Right lobe of liver (tissue), 6 donors: ENCODE measurements around the gene CLCA1. TPM values are rescaled to one million over a fixed set of nuclear protein-coding genes. Genes with fewer than 3 reads are reported as not detected.

Experiments used
- ATAC-seq, 4 donors: fragments of 200-7000 bp; cut with Tn5 transposase; one replicate each; pipeline ENCODE4 v1.9.1; 2020; ENCODE audit warnings: mild to moderate bottlenecking in 4 of 4, moderate library complexity in 4 of 4
- DNase-seq, 3 donors: peaks; one replicate each; pipeline ENCODE4 v3.0.0-alpha.2; 2020
- H3K27ac ChIP-seq, 3 donors: fragments of 200-600 bp; one replicate each; pipeline ENCODE4 v1.8.0; 2022
- H3K27me3 ChIP-seq, 2 donors: fragments of 200-600 bp; one replicate each; pipeline ENCODE4 v1.8.0; 2022
- H3K36me3 ChIP-seq, 4 donors: fragments of 200-600 bp; sonication (generic) in 1 of 4; one replicate each; pipeline versions ENCODE4 v1.5.1 to v1.8.0; 2017 to 2022; ENCODE audit warnings: control low read depth in 1 of 4
- H3K4me1 ChIP-seq, 4 donors: fragments of 200-600 bp; sonication (generic) in 1 of 4; one replicate each; pipeline versions ENCODE4 v1.5.1 to v1.8.0; 2017 to 2022; ENCODE audit warnings: control low read depth in 1 of 4
- H3K4me3 ChIP-seq, 3 donors: fragments of 200-600 bp; one replicate each; pipeline ENCODE4 v1.8.0; 2022
- H3K9me3 ChIP-seq, 4 donors: fragments of 200-600 bp; sonication (generic) in 1 of 4; one replicate each; pipeline versions ENCODE4 v1.5.1 to v1.8.0; 2017 to 2022; ENCODE audit warnings: control low read depth in 1 of 4
- CTCF ChIP-seq, 4 donors: fragments of 200-600 bp in 3 of 4; fragments of 450-650 bp in 1 of 4; IDR thresholded peaks; one replicate each; pipeline versions ENCODE4 v1.5.1 to v1.8.0; 2016 to 2022; ENCODE audit warnings: antibody characterized with exemption in 4 of 4, mild to moderate bottlenecking in 2 of 4
- POLR2A ChIP-seq: fragments of 450-650 bp; IDR thresholded peaks from one replicate; pipeline ENCODE4 v1.6.1; 2017; ENCODE audit warnings: antibody characterized with exemption, mild to moderate bottlenecking
- WGBS: methylation state at CpG from one replicate; pipeline ENCODE4 v1.1.6; 2018; ENCODE audit warnings: low coverage, low lambda C conversion rate; ENCODE audit not compliant: insufficient coverage; ENCODE audit errors: missing lambda C conversion rate; 5-methylcytosine and 5-hydroxymethylcytosine counted together
- intact Hi-C, 2 donors: fragments of 100-400 bp; cut with DNase I; formaldehyde crosslinking; loops; one replicate each; pipeline versions ENCODE4 v1.11.2 to v1.14.1; 2022
- total RNA-seq, 6 experiments: library from RNA; depleted of rRNA in 2 of 6; stranded (reverse); fragments of >200 nt in 2 of 6; fragmentation: NEBNext Ultra II Directional in 3 of 6; extraction: Animal tissue kit (Norgen Biotek cat#: 25700) in 3 of 6; gene quantifications; one replicate each; pipeline versions ENCODE4 v1.1.0 to v1.2.4, GENCODE V29; 2016 to 2023
- donor health status: DM: no; HTN: yes; CAD: no.
- donor health status: DM: no; HTN: no; CAD: no.
- donor health status: DM: no; HTN: no; CAD: no.
- donor health status: DM: no; HTN: yes; CAD: no.
- donor health status: DM: no; HTN: yes; CAD: no.

Gene CLCA1
- total RNA-seq, 6 experiments from 2014 or later: not detected

GRCh38 chr1:86445919-86446318 lies 22.8 kb upstream of the CLCA1 start:
- no peak for TF ChIP-seq CTCF (IDR thresholded peaks at IDR 0.05)
- TF ChIP-seq POLR2A: no peak
- DNase-seq (no peak), ATAC-seq (no peak)
- H3K9me3 ChIP-seq: no peaks in the 10 kb centered on the region
- WGBS: no CpG with 5 or more reads among the region's 1 CpG
- H3K27ac ChIP-seq: no peak overlapping the region
- intact Hi-C loops: no loop called here
- H3K4me3 ChIP-seq: no peak overlapping the region
- no peaks in the 10 kb centered on the region for H3K36me3 ChIP-seq
- no peaks in the 10 kb centered on the region for H3K27me3 ChIP-seq
- no peaks in the 10 kb centered on the region for H3K4me1 ChIP-seq

- WGBS: 51% methylated on average over 4 of the region's 4 CpGs
- H3K9me3 ChIP-seq: no peaks in the 10 kb centered on the region
- intact Hi-C loops: no loop called here
- no peaks in the 10 kb centered on the region for H3K4me1 ChIP-seq
- no peaks in the 10 kb centered on the region for H3K36me3 ChIP-seq
- no peak for TF ChIP-seq POLR2A
- no peak for ATAC-seq
- H3K27me3 ChIP-seq: no peaks in the 10 kb centered on the region
- no peak for DNase-seq
- no peak overlapping the region for H3K27ac ChIP-seq
- no peak overlapping the region for H3K4me3 ChIP-seq
These were observed 21.4 kb upstream of the CLCA1 start for GRCh38 chr1:86447198-86447790.

- DNase-seq (no peak), ATAC-seq (no peak)
- WGBS: 87% methylated on average over 1 of the region's 1 CpG
These were observed 20.1 kb upstream of the CLCA1 start for GRCh38 chr1:86448670-86449069.

GRCh38 chr1:86449103-86449502 lies 19.6 kb upstream of the CLCA1 start:
- no peak for ATAC-seq
- intact Hi-C loops: no loop called here
- 81% methylated on average over 1 of the region's 1 CpG for WGBS

More at GRCh38 chr1:86448670-86449069, 20.1 kb upstream of the CLCA1 start:
- Histone ChIP-seq H3K27me3 (no peaks in the 10 kb centered on the region), H3K4me1 (no peaks in the 10 kb centered on the region), H3K27ac (no peak overlapping the region), H3K4me3 (no peak overlapping the region), H3K9me3 (no peaks in the 10 kb centered on the region), H3K36me3 (no peaks in the 10 kb centered on the region)
- intact Hi-C loops: no loop called here
- TF ChIP-seq CTCF (IDR thresholded peaks at IDR 0.05) (no peak), POLR2A (no peak)

GRCh38 chr1:86450847-86451246 lies 17.9 kb upstream of the CLCA1 start:
- Histone ChIP-seq H3K4me3 (no peak overlapping the region), H3K4me1 (no peaks in the 10 kb centered on the region), H3K36me3 (no peaks in the 10 kb centered on the region), H3K9me3 (no peaks in the 10 kb centered on the region), H3K27me3 (no peaks in the 10 kb centered on the region), H3K27ac (no peak overlapping the region)
- WGBS: 46% methylated on average over 3 of the region's 3 CpGs
- ATAC-seq (no peak), DNase-seq (no peak)
- TF ChIP-seq POLR2A: no peak
- TF ChIP-seq CTCF (IDR thresholded peaks at IDR 0.05): no peak
- intact Hi-C loops: no loop called here

More at GRCh38 chr1:86449103-86449502, 19.6 kb upstream of the CLCA1 start:
- Histone ChIP-seq H3K27ac (no peak overlapping the region), H3K4me3 (no peak overlapping the region), H3K4me1 (no peaks in the 10 kb centered on the region), H3K36me3 (no peaks in the 10 kb centered on the region), H3K9me3 (no peaks in the 10 kb centered on the region), H3K27me3 (no peaks in the 10 kb centered on the region)
- TF ChIP-seq POLR2A: no peak
- no peak for DNase-seq
